ENCODE measurements around the gene DPYSL3.
"Not testable (repeated sequence)": the region's sequence is repeated elsewhere in the genome, so short reads cannot be mapped to it uniquely, and the experiment has no call there.

DPYSL3 gene

GRCh38 chr5:147400881-147401280, 109.0 kb downstream of the DPYSL3 start:
- no peak for DNase-seq

- DNase-seq: no peak
Observed at GRCh38 chr5:147400126-147400809, 109.6 kb downstream of the DPYSL3 start.

- no peak for DNase-seq
Observed at GRCh38 chr5:147398860-147399259, 111.0 kb downstream of the DPYSL3 start.

GRCh38 chr5:147397616-147398015, 112.3 kb downstream of the DPYSL3 start:
- DNase-seq: no peak

- DNase-seq: no peak
Observed at GRCh38 chr5:147396070-147396823, 113.6 kb downstream of the DPYSL3 start.

- DNase-seq: no peak
Observed at GRCh38 chr5:147393874-147394672, 115.8 kb downstream of the DPYSL3 start.

- no peak for DNase-seq
Observed at GRCh38 chr5:147391781-147392180, 118.1 kb downstream of the DPYSL3 start.

- DNase-seq: no peak
Observed at GRCh38 chr5:147390654-147391225, 119.1 kb downstream of the DPYSL3 start.

GRCh38 chr5:147388184-147389108, 121.4 kb downstream of the DPYSL3 start:
- no peak for DNase-seq

GRCh38 chr5:147387109-147387508, 122.8 kb downstream of the DPYSL3 start:
- no peak for DNase-seq

GRCh38 chr5:147384346-147385193, 125.3 kb downstream of the DPYSL3 start:
- no peak for DNase-seq

GRCh38 chr5:147382776-147383175, 127.1 kb downstream of the DPYSL3 start:
- no peak for DNase-seq

- DNase-seq: no peak
Observed at GRCh38 chr5:147381555-147381954, 128.3 kb downstream of the DPYSL3 start.

- DNase-seq: no peak
Observed at GRCh38 chr5:147377682-147378081, 132.2 kb downstream of the DPYSL3 start.

- DNase-seq: no peak
Observed at GRCh38 chr5:147375151-147375550, 134.7 kb downstream of the DPYSL3 start.

- no peak for DNase-seq
Observed at GRCh38 chr5:147373328-147373727, 136.5 kb downstream of the DPYSL3 start.

- DNase-seq: no peak
Observed at GRCh38 chr5:147372191-147372590, 137.7 kb downstream of the DPYSL3 start.

- DNase-seq: no peak
Observed at GRCh38 chr5:147371290-147371689, 138.6 kb downstream of the DPYSL3 start.

GRCh38 chr5:147369742-147370374, 140.0 kb downstream of the DPYSL3 start:
- DNase-seq: no peak

- not testable (repeated sequence) for DNase-seq
Observed at GRCh38 chr5:147367381-147367780, 142.5 kb downstream of the DPYSL3 start.

Measured in cortex of kidney (tissue), 1 donor.